ENCODE data around the gene GAS2.

GAS2 gene

DNA sequence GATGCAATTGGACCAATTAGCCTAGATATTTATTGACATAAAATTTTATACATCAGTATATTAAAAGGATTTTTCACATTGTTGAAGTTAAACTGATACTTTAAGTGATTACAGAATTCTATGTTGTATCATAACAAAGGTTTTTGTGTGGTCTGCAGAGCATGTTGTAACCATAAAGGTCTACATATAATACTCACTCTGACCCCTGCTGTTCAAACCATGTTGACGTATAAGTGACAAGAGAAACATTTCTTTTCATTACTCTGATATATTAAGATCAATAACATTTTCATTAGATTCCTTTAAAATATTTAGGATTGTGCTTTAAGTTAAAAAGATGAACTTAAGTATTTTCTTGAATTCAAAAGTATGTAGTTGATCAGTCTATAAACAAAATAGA is 63.9 kb downstream of the GAS2 start:
- H3K27ac ChIP-seq: no peak overlapping the region
- no peaks in the 10 kb centered on the region for H3K36me3 ChIP-seq
- no peak for DNase-seq
- no peak for TF ChIP-seq CTCF (IDR thresholded peaks at IDR 0.05)
- intact Hi-C loops (cut with DNase I; ENCODE audit: low total_unique reads): no loop called here
- no peak overlapping the region for H3K4me3 ChIP-seq
- H3K4me1 ChIP-seq: no peaks in the 10 kb centered on the region
- H3K9me3 ChIP-seq: no peaks in the 10 kb centered on the region
- H3K27me3 ChIP-seq: no peaks in the 10 kb centered on the region

GRCh38 chr11:22732588-22732987 is 66.2 kb downstream of the GAS2 start:
- H3K36me3 ChIP-seq: no peaks in the 10 kb centered on the region
- no peak for TF ChIP-seq CTCF (IDR thresholded peaks at IDR 0.05)
- intact Hi-C loops (cut with DNase I; ENCODE audit: low total_unique reads): no loop called here
- no peak overlapping the region for H3K27ac ChIP-seq
- no peaks in the 10 kb centered on the region for H3K4me1 ChIP-seq
- H3K27me3 ChIP-seq: no peaks in the 10 kb centered on the region
- H3K4me3 ChIP-seq: no peak overlapping the region
- no peak for DNase-seq
- H3K9me3 ChIP-seq: no peaks in the 10 kb centered on the region

GRCh38 chr11:22733475-22734248 is 67.3 kb downstream of the GAS2 start:
- intact Hi-C loops (cut with DNase I; ENCODE audit: low total_unique reads): no loop called here
- Histone ChIP-seq H3K27me3 (no peaks in the 10 kb centered on the region), H3K27ac (no peak overlapping the region), H3K9me3 (no peaks in the 10 kb centered on the region), H3K4me1 (no peaks in the 10 kb centered on the region), H3K36me3 (no peaks in the 10 kb centered on the region), H3K4me3 (no peak overlapping the region)
- TF ChIP-seq CTCF (IDR thresholded peaks at IDR 0.05): no peak
- DNase-seq: no peak

GRCh38 chr11:22734628-22735345 is 68.4 kb downstream of the GAS2 start:
- intact Hi-C loops (cut with DNase I; ENCODE audit: low total_unique reads): no loop called here
- Histone ChIP-seq H3K27ac (no peak overlapping the region), H3K27me3 (no peaks in the 10 kb centered on the region), H3K36me3 (no peaks in the 10 kb centered on the region), H3K4me3 (no peak overlapping the region), H3K4me1 (no peaks in the 10 kb centered on the region), H3K9me3 (no peaks in the 10 kb centered on the region)
- TF ChIP-seq CTCF (IDR thresholded peaks at IDR 0.05): no peak
- DNase-seq: no peak

- Histone ChIP-seq H3K27me3 (no peaks in the 10 kb centered on the region), H3K9me3 (no peaks in the 10 kb centered on the region), H3K4me1 (no peaks in the 10 kb centered on the region), H3K27ac (no peak overlapping the region), H3K4me3 (no peak overlapping the region), H3K36me3 (no peaks in the 10 kb centered on the region)
- TF ChIP-seq CTCF (IDR thresholded peaks at IDR 0.05): no peak
- intact Hi-C loops (cut with DNase I; ENCODE audit: low total_unique reads): no loop called here
- DNase-seq: no peak
Measured at GRCh38 chr11:22742157-22742613, 75.8 kb downstream of the GAS2 start.

Measured in tibial artery (tissue), 4 donors.